HepG2 (cell line): ENCODE results near the gene CLCNKA. TPM values are rescaled to one million over a fixed set of nuclear protein-coding genes. Genes with fewer than 3 reads are reported as not detected.

ENCODE experiments used
- ATAC-seq: fragments of 200-7000 bp; cut with Tn5 transposase; 3 replicates; pipeline ENCODE4 v1.9.1; 2020; ENCODE audit warnings: mild to moderate bottlenecking, moderate library complexity
- BruUV-seq: library from RNA; stranded (reverse); fragments of 400-500 nt; replicated peaks from 2 replicates; lab custom pipeline; 2021; lab: Mats Ljungman, UMichigan
- CTCF ChIA-PET: fragments of 300-600 bp; formaldehyde crosslinking; extraction: SDS; loops from one replicate; lab custom pipeline; 2021; ENCODE audit warnings: low total read pairs, inconsistent platforms, low intra/inter-chr PET ratio; lab: Yijun Ruan, JAX
- POLR2A ChIA-PET: fragments of 350-600 bp; sonication (Branson Sonifier 250); formaldehyde crosslinking; loops from one replicate; lab custom pipeline; 2020; ENCODE audit warnings: antibody characterized with exemption, inconsistent platforms; lab: Yijun Ruan, JAX
- DNase-seq: peaks from one replicate; pipeline ENCODE4 v3.0.0-alpha.2; 2015; ENCODE audit warnings: low spot score
- FAIRE-seq: peaks from 3 replicates; lab custom pipeline; 2011; peaks lifted over from hg19 to GRCh38; lab: Jason Lieb, UNC
- H2AFZ ChIP-seq: one replicate; pipeline ENCODE4 v1.6.1; 2011; ENCODE audit warnings: low read length, inconsistent platforms
- H3K27ac ChIP-seq: fragments of 300-600 bp; 3 replicates; pipeline ENCODE4 v1.8.0; 2011; ENCODE audit warnings: mixed run types, mild to moderate bottlenecking, mixed read lengths, low read length, inconsistent platforms; ENCODE audit not compliant: insufficient read depth; ENCODE audit errors: extremely low read length
- H3K27me3 ChIP-seq, 2 experiments: fragments of 200-600 bp in 1 of 2; 2 replicates in 1 of 2; 3 replicates in 1 of 2; pipeline versions ENCODE4 v1.6.0 to v1.8.0; 2011; ENCODE audit warnings: low read length in 2 of 2, mild to moderate bottlenecking in 2 of 2, moderate library complexity in 2 of 2, inconsistent platforms in 1 of 2; ENCODE audit not compliant: insufficient read depth in 2 of 2, control insufficient read depth in 1 of 2
- H3K36me3 ChIP-seq, 2 experiments: fragments of 200-600 bp in 1 of 2; replicated peaks in 1 of 2; 2 replicates in 1 of 2; 3 replicates in 1 of 2; pipeline versions ENCODE4 v1.5.1 to v1.8.0; 2011; ENCODE audit warnings: low read length in 2 of 2, inconsistent platforms in 1 of 2; ENCODE audit not compliant: insufficient read depth in 2 of 2, control insufficient read depth in 1 of 2
- H3K4me1 ChIP-seq: 2 replicates; pipeline ENCODE4 v1.5.1; 2012; ENCODE audit warnings: low read length, inconsistent platforms; ENCODE audit not compliant: insufficient read depth
- H3K4me2 ChIP-seq: 2 replicates; pipeline ENCODE4 v1.6.0; 2011; ENCODE audit warnings: low read depth, low read length, inconsistent platforms
- H3K4me3 ChIP-seq, 3 experiments: fragments of 200-600 bp in 1 of 3; sonication (generic), shearing (Covaris generic) in 1 of 3; replicated peaks in 1 of 3; 2 replicates each; pipeline ENCODE4 v1.5.1; 2011 to 2016; ENCODE audit warnings: low read length in 3 of 3, inconsistent platforms in 2 of 3, low read depth in 2 of 3, mild to moderate bottlenecking in 2 of 3, control low read depth in 1 of 3, mixed read lengths in 1 of 3; ENCODE audit not compliant: insufficient read depth in 1 of 3
- H3K79me2 ChIP-seq: one replicate; pipeline ENCODE4 v1.6.1; 2011; ENCODE audit warnings: low read length, inconsistent platforms; ENCODE audit not compliant: insufficient read depth
- H3K9ac ChIP-seq: 2 replicates; pipeline ENCODE4 v1.6.0; 2011; ENCODE audit warnings: mild to moderate bottlenecking, low read depth, low read length, inconsistent platforms; ENCODE audit not compliant: insufficient read depth
- H3K9me3 ChIP-seq: 2 replicates; pipeline ENCODE4 v1.5.1; 2012; ENCODE audit warnings: mild to moderate bottlenecking, low read length
- H4K20me1 ChIP-seq: 2 replicates; pipeline ENCODE4 v1.6.0; 2011; ENCODE audit warnings: inconsistent platforms, mild to moderate bottlenecking, low read length, moderate library complexity; ENCODE audit not compliant: insufficient read depth
- IRX3 ChIP-seq: sonication (generic); formaldehyde crosslinking; IDR thresholded peaks from 2 replicates; pipeline ENCODE4 v1.8.1; 2023; ENCODE audit warnings: mild to moderate bottlenecking, low read depth, missing genetic modification reagents, borderline replicate concordance
- KDM5B ChIP-seq: sonication (generic); formaldehyde crosslinking; IDR thresholded peaks from 2 replicates; pipeline ENCODE4 v1.4.0; 2020; ENCODE audit warnings: missing genetic modification reagents, mild to moderate bottlenecking, borderline replicate concordance
- KLF6 ChIP-seq: IDR thresholded peaks from 2 replicates; pipeline ENCODE4 v1.8.0; 2016; ENCODE audit warnings: missing biosample characterization, missing genetic modification reagents
- PAXIP1 ChIP-seq: sonication (generic); formaldehyde crosslinking; conservative IDR thresholded peaks from 2 replicates; pipeline ENCODE4 v1.4.0; 2020; ENCODE audit warnings: mild to moderate bottlenecking, missing genetic modification reagents, moderate library complexity
- RFX5 ChIP-seq: IDR thresholded peaks from 2 replicates; pipeline ENCODE4 v1.6.1; 2011; ENCODE audit warnings: low read depth, low read length, improper control_type of control experiment
- SMARCC2 ChIP-seq: fragments of 450-650 bp; IDR thresholded peaks from 2 replicates; pipeline ENCODE4 v1.6.1; 2017; ENCODE audit warnings: antibody characterized with exemption, mild to moderate bottlenecking
- THAP9 ChIP-seq: sonication (generic); formaldehyde crosslinking; IDR thresholded peaks from 2 replicates; pipeline ENCODE4; 2020; ENCODE audit warnings: missing genetic modification reagents, mild to moderate bottlenecking, borderline replicate concordance
- ZBTB21 ChIP-seq: sonication (generic); formaldehyde crosslinking; IDR thresholded peaks from 2 replicates; pipeline ENCODE4 v1.4.0; 2020; ENCODE audit warnings: missing genetic modification reagents
- ZNF263 ChIP-seq: sonication (generic); formaldehyde crosslinking; IDR thresholded peaks from 2 replicates; pipeline ENCODE4 v1.4.0; 2020; ENCODE audit warnings: missing genetic modification reagents
- ZNF280B ChIP-seq: sonication (generic); formaldehyde crosslinking; IDR thresholded peaks from 2 replicates; pipeline ENCODE4 v1.5.0; 2020; ENCODE audit warnings: missing genetic modification reagents, mild to moderate bottlenecking, borderline replicate concordance
- ZNF326 ChIP-seq: sonication (generic); formaldehyde crosslinking; IDR thresholded peaks from 2 replicates; pipeline ENCODE4 v1.4.0; 2020; ENCODE audit warnings: missing genetic modification reagents, borderline replicate concordance
- ZNF34 ChIP-seq: sonication (generic); formaldehyde crosslinking; IDR thresholded peaks from 2 replicates; pipeline ENCODE4 v1.4.0; 2020; ENCODE audit warnings: mild to moderate bottlenecking, missing genetic modification reagents, borderline replicate concordance
- ZNF354B ChIP-seq: sonication (generic); formaldehyde crosslinking; IDR thresholded peaks from 2 replicates; pipeline ENCODE4 v1.8.0; 2022; ENCODE audit warnings: mild to moderate bottlenecking, missing genetic modification reagents
- ZNF567 ChIP-seq: sonication (generic); formaldehyde crosslinking; IDR thresholded peaks from 2 replicates; pipeline ENCODE4 v1.8.1; 2023; ENCODE audit warnings: mild to moderate bottlenecking, missing genetic modification reagents, borderline replicate concordance
- ZNF761 ChIP-seq: sonication (generic); formaldehyde crosslinking; conservative IDR thresholded peaks from 2 replicates; pipeline ENCODE4 v1.4.0; 2020; ENCODE audit warnings: mild to moderate bottlenecking, missing genetic modification reagents
- ZNF768 ChIP-seq: sonication (generic); formaldehyde crosslinking; IDR thresholded peaks from 2 replicates; pipeline ENCODE4 v1.4.0; 2020; ENCODE audit warnings: missing genetic modification reagents
- WGBS: methylation state at CpG from one replicate; pipeline ENCODE4 v1.1.6; 2017; ENCODE audit warnings: low lambda C conversion rate; 5-methylcytosine and 5-hydroxymethylcytosine counted together
- in situ Hi-C: cut with HindIII; loops from 2 replicates; pipeline ENCODE4 v1.10.0; 2017; ENCODE audit warnings: low pct_unique_long_range_greater_than_20kb; ENCODE audit not compliant: extremely low pct_ligation_motif_present
- intact Hi-C: fragments of 100-400 bp; cut with micrococcal nuclease; formaldehyde crosslinking; loops from one replicate; pipeline ENCODE4 v1.10.0; 2022; ENCODE audit not compliant: unreplicated experiment
- polyA plus RNA-seq, 8 experiments: library from polyadenylated mRNA; depleted of rRNA in 3 of 8; stranded (reverse) in 7 of 8; unstranded in 1 of 8; fragments of >200 nt; fragmentation: Illumina TruSeq in 4 of 8; extraction: Trizol in 4 of 8; gene quantifications; 2 replicates each; pipeline versions ENCODE4 v1.2.1 to v1.2.3, GENCODE V29; 2011 to 2016; ENCODE audit warnings: low read depth in 4 of 8, missing spikeins in 1 of 8, mixed read lengths in 1 of 8; ENCODE audit not compliant: insufficient read depth in 1 of 8
- total RNA-seq, 5 experiments: library from RNA; depleted of rRNA; stranded (reverse); fragments of >200 nt; fragmentation: Illumina TruSeq; extraction: Trizol; gene quantifications; 2 replicates each; pipeline ENCODE4 v1.2.3, GENCODE V29; 2016; ENCODE audit warnings: low read depth in 1 of 5

Gene CLCNKA
- total and polyA plus RNA-seq, 2 of the 13 experiments (the other 11 are each of a cell fraction or from before 2014, with no cell fraction given), result 0.03 TPM; not detected in 1

- no TSS peak for BruUV-seq
- Histone ChIP-seq H3K4me3 (no peak overlapping the region), H3K27me3 (peaks cover 3 to 46% of the 10 kb centered on the region in 2 experiments), H2AFZ (no peak overlapping the region), H3K4me1 (peaks cover 52% of the 10 kb centered on the region), H3K79me2 (no peaks in the 10 kb centered on the region), H3K4me2 (no peak overlapping the region), H4K20me1 (no peaks in the 10 kb centered on the region), H3K27ac (no peak overlapping the region), H3K9me3 (no peaks in the 10 kb centered on the region), H3K36me3 (no peaks in the 10 kb centered on the region), H3K9ac (no peak overlapping the region)
- WGBS, result 24% methylated on average over 11 of the region's 14 CpGs
- in situ Hi-C loops, result loop anchor here (5.0 kb wide), 2 partner anchors 106 to 166 kb away; no protein-coding TSS in a partner anchor
- ATAC-seq (no peak), FAIRE-seq (no peak), DNase-seq (no peak)
- intact Hi-C loops, result loop anchor here (10.0 kb wide), 1 partner anchor 69 kb away; no protein-coding TSS in a partner anchor
- CTCF ChIA-PET, result interaction anchor here (1.3 kb wide), 1 partner anchor 111 kb away, joined by 4 read pairs; no protein-coding TSS in a partner anchor
- POLR2A ChIA-PET, result no interaction called here
- TF ChIP-seq ZNF280B (CRISPR knock-in tag) (no peak), THAP9 (CRISPR knock-in tag) (no peak), ZNF34 (no peak), ZNF326 (no peak), SMARCC2 (no peak), KLF6 (CRISPR knock-in tag) (no peak), PAXIP1 (CRISPR knock-in tag) (no peak), ZNF263 (CRISPR knock-in tag) (no peak), IRX3 (CRISPR knock-in tag) (no peak), RFX5 (no peak), ZNF354B (CRISPR knock-in tag) (no peak), ZNF567 (CRISPR knock-in tag) (no peak), KDM5B (CRISPR knock-in tag) (0 out of 2 replicates have a peak, but pooled peaks have one; percentile 14), ZBTB21 (CRISPR knock-in tag) (0 out of 2 replicates have a peak, but pooled peaks have one; percentile 59), ZNF768 (CRISPR knock-in tag) (peak; percentile 95), ZNF761 (CRISPR knock-in tag) (no peak)
These were observed 54.4 kb downstream of the CLCNKA start for GRCh38 chr1:16076031-16076864.
